Prostate gland (tissue), 2 donors: ENCODE data around the gene TMEM8B.

ENCODE experiments used
- CTCF ChIP-seq, 4 experiments: fragments of 200-600 bp in 2 of 4; fragments of 450-650 bp in 2 of 4; sonication (generic) in 2 of 4; IDR thresholded peaks; 1 replicate in 3 of 4; 2 replicates in 1 of 4; pipeline ENCODE4 v1.5.1; 2016 to 2019; ENCODE audit warnings: antibody characterized with exemption in 4 of 4, mild to moderate bottlenecking in 2 of 4, moderate library complexity in 2 of 4
- POLR2A ChIP-seq: fragments of 450-650 bp; IDR thresholded peaks from one replicate; pipeline ENCODE4 v1.6.1; 2016; ENCODE audit warnings: antibody characterized with exemption, mild to moderate bottlenecking

- TF ChIP-seq POLR2A (no peak), CTCF (IDR thresholded peaks at IDR 0.05) (peak; percentile 80 to 93 (median 92))
These were observed 53.3 kb downstream of the TMEM8B start for GRCh38 chr9:35882263-35882848.
